Right lobe of liver (tissue), 6 donors: ENCODE measurements around the gene PRKN. TPM values are rescaled to one million over a fixed set of nuclear protein-coding genes. Genes with fewer than 3 reads are reported as not detected.

Source experiments
- ATAC-seq, 4 donors: fragments of 200-7000 bp; cut with Tn5 transposase; one replicate each; pipeline ENCODE4 v1.9.1; 2020; ENCODE audit warnings: mild to moderate bottlenecking in 4 of 4, moderate library complexity in 4 of 4
- DNase-seq, 3 donors: peaks; one replicate each; pipeline ENCODE4 v3.0.0-alpha.2; 2020
- H3K27ac ChIP-seq, 3 donors: fragments of 200-600 bp; one replicate each; pipeline ENCODE4 v1.8.0; 2022
- H3K27me3 ChIP-seq, 2 donors: fragments of 200-600 bp; one replicate each; pipeline ENCODE4 v1.8.0; 2022
- H3K36me3 ChIP-seq, 4 donors: fragments of 200-600 bp; sonication (generic) in 1 of 4; one replicate each; pipeline versions ENCODE4 v1.5.1 to v1.8.0; 2017 to 2022; ENCODE audit warnings: control low read depth in 1 of 4
- H3K4me1 ChIP-seq, 4 donors: fragments of 200-600 bp; sonication (generic) in 1 of 4; one replicate each; pipeline versions ENCODE4 v1.5.1 to v1.8.0; 2017 to 2022; ENCODE audit warnings: control low read depth in 1 of 4
- H3K4me3 ChIP-seq, 3 donors: fragments of 200-600 bp; one replicate each; pipeline ENCODE4 v1.8.0; 2022
- H3K9me3 ChIP-seq, 4 donors: fragments of 200-600 bp; sonication (generic) in 1 of 4; one replicate each; pipeline versions ENCODE4 v1.5.1 to v1.8.0; 2017 to 2022; ENCODE audit warnings: control low read depth in 1 of 4
- CTCF ChIP-seq, 4 donors: fragments of 200-600 bp in 3 of 4; fragments of 450-650 bp in 1 of 4; IDR thresholded peaks; one replicate each; pipeline versions ENCODE4 v1.5.1 to v1.8.0; 2016 to 2022; ENCODE audit warnings: antibody characterized with exemption in 4 of 4, mild to moderate bottlenecking in 2 of 4
- POLR2A ChIP-seq: fragments of 450-650 bp; IDR thresholded peaks from one replicate; pipeline ENCODE4 v1.6.1; 2017; ENCODE audit warnings: antibody characterized with exemption, mild to moderate bottlenecking
- WGBS: methylation state at CpG from one replicate; pipeline ENCODE4 v1.1.6; 2018; ENCODE audit warnings: low coverage, low lambda C conversion rate; ENCODE audit not compliant: insufficient coverage; ENCODE audit errors: missing lambda C conversion rate; 5-methylcytosine and 5-hydroxymethylcytosine counted together
- intact Hi-C, 2 donors: fragments of 100-400 bp; cut with DNase I; formaldehyde crosslinking; loops; one replicate each; pipeline versions ENCODE4 v1.11.2 to v1.14.1; 2022
- total RNA-seq, 6 experiments: library from RNA; depleted of rRNA in 2 of 6; stranded (reverse); fragments of >200 nt in 2 of 6; fragmentation: NEBNext Ultra II Directional in 3 of 6; extraction: Animal tissue kit (Norgen Biotek cat#: 25700) in 3 of 6; gene quantifications; one replicate each; pipeline versions ENCODE4 v1.1.0 to v1.2.4, GENCODE V29; 2016 to 2023
- donor health status: DM: no; HTN: yes; CAD: no.
- donor health status: DM: no; HTN: no; CAD: no.
- donor health status: DM: no; HTN: no; CAD: no.
- donor health status: DM: no; HTN: yes; CAD: no.
- donor health status: DM: no; HTN: yes; CAD: no.

The PRKN gene
- total RNA-seq, 6 experiments from 2014 or later, result 1.1 to 3.7 (median 2.2) TPM

GRCh38 chr6:161432546-161432945 lies 1295.0 kb downstream of the PRKN start:
- Histone ChIP-seq H3K27ac (no peak overlapping the region), H3K4me3 (no peak overlapping the region), H3K9me3 (no peaks in the 10 kb centered on the region), H3K4me1 (no peaks in the 10 kb centered on the region), H3K27me3 (no peaks in the 10 kb centered on the region), H3K36me3 (no peaks in the 10 kb centered on the region)
- 75% methylated on average over 3 of the region's 3 CpGs for WGBS
- no peak for ATAC-seq
- TF ChIP-seq CTCF (IDR thresholded peaks at IDR 0.05), result no peak
- no peak for TF ChIP-seq POLR2A
- intact Hi-C loops, result no loop called here
- no peak for DNase-seq

- H3K36me3 ChIP-seq, result no peaks in the 10 kb centered on the region
- DNase-seq (no peak), ATAC-seq (no peak)
- no peaks in the 10 kb centered on the region for H3K4me1 ChIP-seq
- TF ChIP-seq POLR2A, result no peak
- no peak for TF ChIP-seq CTCF (IDR thresholded peaks at IDR 0.05)
- H3K4me3 ChIP-seq, result no peak overlapping the region
- H3K27me3 ChIP-seq, result no peaks in the 10 kb centered on the region
- no peak overlapping the region for H3K27ac ChIP-seq
- H3K9me3 ChIP-seq, result no peaks in the 10 kb centered on the region
- 66% methylated on average over 3 of the region's 3 CpGs for WGBS
- intact Hi-C loops, result no loop called here
These were observed 1297.6 kb downstream of the PRKN start for GRCh38 chr6:161429921-161430490.

GRCh38 chr6:161424421-161424820 lies 1303.1 kb downstream of the PRKN start:
- H3K27me3 ChIP-seq, result no peaks in the 10 kb centered on the region
- no peaks in the 10 kb centered on the region for H3K9me3 ChIP-seq
- DNase-seq (no peak), ATAC-seq (no peak)
- no peak overlapping the region for H3K4me3 ChIP-seq
- TF ChIP-seq CTCF (IDR thresholded peaks at IDR 0.05), result no peak
- TF ChIP-seq POLR2A, result no peak
- no peak overlapping the region for H3K27ac ChIP-seq
- no peaks in the 10 kb centered on the region for H3K36me3 ChIP-seq
- intact Hi-C loops, result no loop called here
- no peaks in the 10 kb centered on the region for H3K4me1 ChIP-seq

- Histone ChIP-seq H3K36me3 (no peaks in the 10 kb centered on the region), H3K4me1 (no peaks in the 10 kb centered on the region), H3K27me3 (no peaks in the 10 kb centered on the region), H3K27ac (no peak overlapping the region), H3K9me3 (no peaks in the 10 kb centered on the region), H3K4me3 (no peak overlapping the region)
- no peak for ATAC-seq
- WGBS, result 71% methylated on average over 14 of the region's 16 CpGs
- intact Hi-C loops, result no loop called here
- TF ChIP-seq CTCF (IDR thresholded peaks at IDR 0.05) (no peak), POLR2A (no peak)
- no peak for DNase-seq
These were observed 1304.6 kb downstream of the PRKN start for GRCh38 chr6:161422710-161423680.
